HG03354 (cell line): ENCODE results near the gene CTNNBIP1.

Experiments used
- ATAC-seq: cut with Tn5 transposase; IDR thresholded peaks from one replicate; pipeline ENCODE4 v1.9.1; 2021; ENCODE audit warnings: mild to moderate bottlenecking; ENCODE audit not compliant: unreplicated experiment, poor library complexity, severe bottlenecking

Gene CTNNBIP1

GRCh38 chr1:9882945-9883303 lies 27.1 kb downstream of the CTNNBIP1 start:
- no peak for ATAC-seq

GRCh38 chr1:9882296-9882944 lies 27.6 kb downstream of the CTNNBIP1 start:
- no peak for ATAC-seq

DNA sequence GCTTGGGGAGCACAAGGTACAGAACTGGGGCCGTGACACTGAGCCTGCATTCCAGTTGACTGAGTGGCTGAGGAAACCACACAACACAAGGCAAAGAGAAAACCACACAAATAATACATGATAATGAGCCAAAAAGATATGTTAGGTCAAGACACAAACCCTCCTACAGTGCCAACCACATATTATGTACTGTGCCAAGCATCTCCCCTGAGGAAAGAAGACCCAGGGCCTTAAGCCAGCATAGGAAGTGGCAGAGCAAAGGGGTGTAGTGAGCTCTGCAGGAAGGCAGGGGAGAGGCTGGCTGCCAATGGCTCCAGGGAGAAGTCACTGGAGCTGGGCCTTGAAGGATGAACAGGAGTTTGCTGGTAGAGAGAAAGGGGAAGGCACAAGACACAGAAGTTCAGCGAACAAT lies 28.2 kb downstream of the CTNNBIP1 start:
- ATAC-seq = no peak

DNA sequence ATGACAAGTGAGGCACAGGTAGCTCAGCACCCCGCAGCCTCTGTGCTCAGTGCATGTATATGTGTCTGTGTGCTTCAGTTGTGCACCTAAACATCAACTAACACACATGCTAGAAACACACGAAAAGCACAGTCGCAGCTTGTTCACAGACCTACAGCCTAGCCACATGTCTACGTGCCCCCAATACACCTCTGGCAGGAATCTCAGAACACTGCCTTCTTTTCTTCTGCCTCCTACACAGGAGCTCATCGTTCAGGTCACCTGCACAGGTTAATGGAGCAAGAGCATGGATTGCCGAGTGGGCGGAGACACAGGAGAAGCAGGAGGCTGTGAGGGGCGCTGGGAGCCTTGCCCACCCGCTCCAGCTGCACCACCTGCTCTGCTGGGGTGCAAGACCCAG lies 31.7 kb downstream of the CTNNBIP1 start:
- ATAC-seq = no peak

GRCh38 chr1:9877962-9878361 lies 32.1 kb downstream of the CTNNBIP1 start:
- no peak for ATAC-seq

DNA sequence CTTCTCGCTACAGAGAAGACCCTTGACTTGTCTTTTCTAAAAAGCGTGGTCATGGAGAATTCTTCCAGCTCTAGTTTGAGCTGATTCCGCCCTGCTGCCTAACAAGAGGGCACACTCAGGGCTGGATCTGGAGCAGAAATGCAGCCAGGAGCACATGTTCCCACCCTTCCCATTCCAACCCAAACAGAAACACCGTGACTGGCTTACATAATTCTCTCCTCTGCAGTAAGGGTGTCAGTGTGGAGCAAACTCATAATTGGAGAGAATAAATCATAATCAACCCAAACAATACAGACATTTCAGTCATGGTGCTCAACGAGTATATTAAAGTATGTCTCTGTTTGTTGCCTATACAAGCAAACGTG lies 34.5 kb downstream of the CTNNBIP1 start:
- ATAC-seq = no peak

GRCh38 chr1:9874959-9875635 lies 35.0 kb downstream of the CTNNBIP1 start:
- peak; percentile 63 for ATAC-seq

DNA sequence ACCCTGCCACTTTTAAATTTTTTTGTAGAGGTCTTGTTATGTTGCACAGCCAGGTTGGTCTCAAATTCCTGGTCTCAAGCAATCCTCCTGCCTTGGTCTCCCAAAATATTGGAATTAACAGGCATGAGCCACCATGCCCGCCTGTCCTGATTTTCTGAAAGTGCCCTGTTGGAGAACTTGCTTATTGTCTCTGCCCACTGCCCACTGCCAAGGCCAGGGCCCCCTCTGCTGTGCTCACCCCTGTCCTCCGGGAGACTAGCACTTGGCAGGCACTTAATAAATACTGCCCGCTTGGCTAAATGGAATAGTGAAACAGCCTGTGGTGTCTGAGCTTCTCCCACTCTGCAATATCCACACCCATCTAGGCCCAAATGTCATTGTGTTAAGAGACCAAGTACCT lies 35.7 kb downstream of the CTNNBIP1 start:
- no peak for ATAC-seq

- ATAC-seq = no peak
Observed at GRCh38 chr1:9873992-9874391, 36.1 kb downstream of the CTNNBIP1 start.

- ATAC-seq = no peak
Observed at GRCh38 chr1:9873385-9873784, 36.7 kb downstream of the CTNNBIP1 start.

DNA sequence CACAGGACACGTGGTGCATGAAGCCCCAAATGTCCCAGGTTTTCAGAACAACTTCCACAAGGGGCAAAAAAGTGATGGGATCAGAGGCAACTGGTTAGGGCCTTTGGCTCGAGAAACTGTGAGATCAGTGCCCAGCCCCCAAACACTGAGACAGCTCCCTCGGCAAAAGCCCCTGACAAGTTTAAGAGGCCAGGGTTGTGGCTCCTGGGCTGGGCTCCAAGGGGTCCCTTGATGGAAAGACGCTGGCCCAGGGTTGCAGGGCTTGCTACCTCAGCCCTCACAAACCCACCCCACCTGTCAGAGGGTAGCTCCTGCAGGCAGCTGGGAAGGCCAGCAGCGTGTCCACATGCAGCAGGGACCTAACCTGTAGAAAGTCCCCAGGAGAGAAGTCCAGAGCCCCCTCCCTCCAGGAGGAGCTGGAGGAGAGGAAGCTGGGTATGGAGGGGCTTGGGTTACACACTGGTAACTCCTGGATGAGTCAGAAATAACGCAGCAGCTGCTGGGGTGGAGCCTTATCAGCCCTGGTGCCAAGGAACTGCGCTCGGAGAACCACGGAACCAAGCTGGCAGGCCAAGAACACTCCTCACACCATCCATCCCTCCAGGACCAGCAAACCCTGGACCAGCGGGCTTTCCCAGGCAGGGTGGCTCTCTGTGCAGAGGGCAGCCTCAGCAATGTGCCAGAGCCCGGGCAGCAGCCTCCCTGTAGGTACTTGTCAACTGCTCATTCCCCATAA lies 37.5 kb downstream of the CTNNBIP1 start:
- no peak for ATAC-seq

GRCh38 chr1:9871707-9872425 lies 38.2 kb downstream of the CTNNBIP1 start:
- ATAC-seq = no peak

- no peak for ATAC-seq
Observed at GRCh38 chr1:9871021-9871420, 39.0 kb downstream of the CTNNBIP1 start.

GRCh38 chr1:9870572-9870971 lies 39.5 kb downstream of the CTNNBIP1 start:
- ATAC-seq = no peak

GRCh38 chr1:9869831-9870251 lies 40.2 kb downstream of the CTNNBIP1 start:
- ATAC-seq = no peak

DNA sequence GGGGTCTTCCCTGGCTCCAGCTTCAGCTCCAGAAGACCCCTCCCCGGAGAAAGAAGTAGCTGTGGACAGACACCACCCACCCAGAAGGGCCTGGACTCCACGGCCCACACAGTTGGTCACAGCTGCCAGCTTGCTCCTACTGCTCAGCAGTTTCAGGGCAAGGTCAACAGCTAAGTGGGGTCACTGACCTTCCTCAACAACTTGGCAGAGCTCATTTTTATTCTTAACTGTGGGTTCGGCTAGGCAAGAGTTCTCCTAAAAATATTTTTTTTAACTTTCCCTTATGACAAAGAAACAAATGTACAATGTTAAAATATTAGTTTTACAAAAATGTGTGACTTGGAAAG lies 41.9 kb downstream of the CTNNBIP1 start:
- ATAC-seq = no peak

DNA sequence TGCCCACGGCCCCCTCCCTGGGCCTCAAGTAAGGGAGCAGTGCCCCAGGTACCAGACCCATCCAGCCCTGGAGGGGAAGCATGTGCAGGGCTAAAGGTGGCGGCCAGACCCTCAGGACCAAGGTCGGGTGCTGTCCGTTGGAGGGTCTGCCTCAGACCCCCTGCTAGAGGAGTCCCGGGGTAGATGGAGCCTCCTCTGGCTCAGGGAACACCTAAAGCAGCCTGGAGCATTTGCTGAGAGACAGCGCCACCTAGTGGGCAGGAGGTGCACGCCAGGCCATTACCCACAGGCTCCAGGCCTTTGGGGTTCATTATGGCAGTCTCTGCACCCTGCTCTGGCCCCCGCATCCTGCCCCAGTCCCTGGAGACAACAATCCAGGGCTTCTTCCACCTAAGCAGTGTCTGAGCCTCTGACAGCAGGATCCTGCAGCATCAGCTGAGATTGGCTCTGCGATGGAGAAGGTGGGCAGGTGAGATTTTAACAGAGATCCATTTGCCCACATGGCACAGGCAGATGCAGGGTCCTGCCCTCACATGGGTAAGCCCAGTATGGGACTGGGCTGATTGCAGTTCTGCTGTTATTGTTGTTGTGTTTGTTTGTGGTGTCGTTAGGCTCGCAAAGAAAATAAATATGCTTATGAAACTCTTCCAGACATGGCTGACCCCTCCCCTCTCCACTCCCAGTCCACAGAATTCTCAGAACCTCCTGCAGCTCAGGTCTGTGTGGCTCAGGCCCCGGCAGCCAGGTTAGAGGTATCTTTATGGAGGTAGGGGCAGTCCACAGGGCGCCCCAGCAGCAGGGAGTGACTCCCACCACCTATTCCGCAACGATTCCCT lies 42.4 kb downstream of the CTNNBIP1 start:
- peak; percentile 69 for ATAC-seq

DNA sequence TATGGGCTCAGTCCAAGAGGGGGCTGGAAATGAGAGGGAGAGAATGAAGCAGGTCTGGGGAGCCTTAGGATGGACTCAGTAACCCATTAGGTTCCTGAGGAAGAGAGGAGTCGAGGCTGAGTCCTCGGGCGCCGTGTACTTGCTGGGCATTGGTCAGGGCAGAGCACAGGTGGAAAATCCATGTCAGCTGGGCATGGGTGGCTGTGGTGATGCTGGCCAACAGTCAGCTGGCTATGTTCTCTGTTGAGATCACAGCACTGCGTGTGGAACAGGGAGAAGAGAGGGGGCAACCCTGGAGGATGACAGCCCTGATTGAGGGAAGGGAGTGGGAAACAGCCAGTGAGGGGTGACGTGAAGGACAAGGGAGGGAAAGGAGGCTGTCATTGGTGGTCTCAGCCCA lies 43.2 kb downstream of the CTNNBIP1 start:
- no peak for ATAC-seq

DNA sequence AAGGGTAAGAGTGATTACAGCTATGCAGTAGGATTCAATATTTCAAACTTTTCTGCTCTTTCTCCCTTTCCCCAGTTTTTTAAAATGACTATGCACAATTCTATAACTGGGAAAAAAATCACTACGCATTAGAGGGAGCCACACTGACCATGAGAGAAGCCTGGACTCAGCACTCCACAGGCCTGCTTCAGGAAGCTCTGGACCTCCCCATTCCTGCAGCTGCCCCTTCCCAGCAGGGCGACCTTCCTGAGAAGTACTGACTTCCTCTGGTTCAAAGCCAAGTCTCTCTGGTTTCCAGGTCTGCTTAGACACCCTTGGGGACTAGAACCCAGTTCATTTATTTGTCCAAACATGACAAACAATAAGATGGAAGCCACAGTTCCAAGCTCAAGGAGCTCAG lies 44.3 kb downstream of the CTNNBIP1 start:
- no peak for ATAC-seq

DNA sequence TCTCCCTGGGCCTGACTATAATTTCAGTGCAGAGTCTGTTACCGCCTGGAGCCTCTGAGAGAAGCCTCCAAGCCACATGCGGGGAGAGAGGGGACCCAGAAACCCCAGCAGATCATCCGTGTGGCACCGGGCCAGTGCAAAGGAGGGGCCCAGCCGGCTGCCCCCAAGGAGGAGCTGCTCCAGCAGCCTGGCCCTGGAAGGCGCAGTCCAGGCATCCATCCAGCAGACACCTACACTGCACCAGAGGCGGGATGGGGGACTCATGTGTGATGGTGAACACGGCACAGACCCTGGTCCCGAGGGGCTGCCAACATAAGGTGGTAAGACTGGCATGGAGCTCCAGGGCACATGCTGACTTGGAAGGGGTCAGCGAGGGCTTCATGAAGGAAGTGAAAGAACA lies 46.7 kb downstream of the CTNNBIP1 start:
- ATAC-seq = no peak
